BLaER1 treated with 17β-estradiol and CSF1 and Interleukin-3, amounts not matched to agents 10 nM and 100 nM (cell line): Measurements from ENCODE around the gene NT5DC4.

Experiments
- H3K27ac ChIP-seq, 11 experiments: shearing (Covaris generic); formaldehyde crosslinking; 2 replicates each; pipeline ENCODE4 v1.8.1; 2022
- H3K27me3 ChIP-seq, 11 experiments: shearing (Covaris generic); formaldehyde crosslinking; 2 replicates each; pipeline ENCODE4 v1.8.1; 2022
- H3K36me3 ChIP-seq, 11 experiments: shearing (Covaris generic); formaldehyde crosslinking; 2 replicates each; pipeline ENCODE4 v1.8.1; 2022
- H3K4me1 ChIP-seq, 10 experiments: shearing (Covaris generic); formaldehyde crosslinking; 2 replicates each; pipeline ENCODE4 v1.8.1; 2022
- H3K4me2 ChIP-seq, 11 experiments: shearing (Covaris generic); formaldehyde crosslinking; 2 replicates each; pipeline ENCODE4 v1.8.1; 2022
- H3K4me3 ChIP-seq, 10 experiments: shearing (Covaris generic); formaldehyde crosslinking; 2 replicates each; pipeline ENCODE4 v1.8.1; 2022
- H3K9ac ChIP-seq, 11 experiments: shearing (Covaris generic); formaldehyde crosslinking; 2 replicates each; pipeline ENCODE4 v1.8.1; 2022
- H3K9me3 ChIP-seq, 11 experiments: shearing (Covaris generic); formaldehyde crosslinking; replicated peaks in 1 of 11; 2 replicates each; pipeline ENCODE4 v1.8.1; 2022
- H4K20me1 ChIP-seq, 11 experiments: shearing (Covaris generic); formaldehyde crosslinking; 2 replicates each; pipeline ENCODE4 v1.8.1; 2022
- Cebpa-rat ChIP-seq, 11 experiments: shearing (Covaris generic); IDR thresholded peaks; 2 replicates each; pipeline ENCODE4 v1.8.1; 2022

NT5DC4 gene

DNA sequence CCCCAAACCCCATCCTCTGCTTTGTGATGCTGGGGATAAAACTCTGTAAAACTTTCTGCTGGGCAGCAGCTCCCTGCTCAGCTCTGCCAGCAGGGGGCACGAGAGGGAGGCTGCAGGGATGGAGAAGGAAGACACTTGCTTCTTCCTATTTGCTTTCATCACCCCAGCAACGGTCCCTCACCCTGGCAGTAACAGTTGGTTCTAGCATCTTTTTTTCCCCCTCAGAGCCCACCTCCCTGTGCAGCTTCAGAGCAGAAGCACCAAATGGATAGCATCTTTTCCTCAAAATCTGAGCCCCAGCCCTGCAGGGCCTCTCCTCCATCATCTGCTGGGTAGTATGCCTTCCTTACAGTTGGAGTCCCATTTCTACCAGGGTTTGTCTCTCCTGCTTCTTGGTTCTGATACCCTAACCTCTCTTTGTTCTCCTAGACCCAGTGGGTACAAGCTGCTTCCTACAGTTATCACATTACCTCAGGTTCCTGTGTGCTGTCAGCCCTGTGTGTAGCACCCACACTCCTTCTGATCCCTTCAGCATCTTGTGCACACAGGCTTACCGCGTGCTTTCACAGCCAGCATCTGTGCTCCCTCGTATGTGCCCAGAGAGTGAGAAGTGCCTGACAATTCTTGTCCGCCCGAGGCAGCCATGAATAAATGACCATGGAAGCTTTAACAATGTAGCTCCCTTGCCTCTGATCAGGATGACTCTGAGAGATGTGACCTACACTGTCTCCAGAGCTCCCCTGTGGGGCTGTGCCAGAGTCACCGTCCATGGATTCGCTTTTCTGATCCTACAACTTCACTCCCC lies 29.1 kb downstream of the NT5DC4 start:
- H3K4me2 ChIP-seq, result peak overlapping the region; percentile 20 to 65 (median 43); a peak in 21 of 22 replicates
- no peaks in the 10 kb centered on the region for H3K9me3 ChIP-seq
- peaks cover 0 to 10% (median 0%) of the 10 kb centered on the region in 11 experiments; a peak in 5 of 22 replicates for H4K20me1 ChIP-seq
- H3K4me3 ChIP-seq, result no peak overlapping the region
- no peaks in the 10 kb centered on the region for H3K27me3 ChIP-seq
- peaks cover 0 to 96% (median 85%) of the 10 kb centered on the region in 11 experiments; a peak in 19 of 22 replicates for H3K36me3 ChIP-seq
- H3K4me1 ChIP-seq, result peaks cover 8 to 49% (median 16%) of the 10 kb centered on the region in 10 experiments
- peak overlapping the region in 10 of 11 experiments; percentile 29 to 73 (median 63); a peak in 19 of 22 replicates for H3K27ac ChIP-seq
- peak overlapping the region in 8 of 11 experiments; percentile 5 to 53 (median 20); a peak in 8 of 22 replicates for H3K9ac ChIP-seq
- no peak for TF ChIP-seq Cebpa-rat (IDR thresholded peaks at IDR 0.05)

DNA sequence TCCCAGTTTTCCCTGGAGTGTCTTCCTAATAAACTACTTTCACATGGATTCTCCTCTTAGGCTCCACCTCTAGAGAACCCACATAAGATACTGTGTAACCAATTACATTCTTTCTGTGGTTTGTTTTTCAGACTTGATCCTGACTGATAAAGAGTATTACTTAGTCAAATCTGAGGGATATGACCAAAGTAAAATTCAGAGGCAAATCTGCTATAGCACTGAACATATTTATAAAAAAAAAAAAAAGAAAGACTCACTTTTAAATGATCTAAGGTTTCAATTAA lies 29.7 kb downstream of the NT5DC4 start:
- Histone ChIP-seq H3K9me3 (no peaks in the 10 kb centered on the region), H3K4me1 (peaks cover 8 to 53% (median 17%) of the 10 kb centered on the region in 10 experiments), H3K9ac (peak overlapping the region in 8 of 11 experiments; percentile 5 to 53 (median 20); a peak in 8 of 22 replicates), H3K4me2 (peak overlapping the region; percentile 3 to 65 (median 43); a peak in 16 of 22 replicates), H3K36me3 (peaks cover 0 to 96% (median 85%) of the 10 kb centered on the region in 11 experiments; a peak in 19 of 22 replicates), H3K27me3 (no peaks in the 10 kb centered on the region), H3K27ac (peak overlapping the region in 10 of 11 experiments; percentile 29 to 73 (median 63); a peak in 19 of 22 replicates), H3K4me3 (no peak overlapping the region), H4K20me1 (peaks cover 0 to 10% (median 0%) of the 10 kb centered on the region in 11 experiments; a peak in 5 of 22 replicates)
- TF ChIP-seq Cebpa-rat (IDR thresholded peaks at IDR 0.05), result no peak

- no peaks in the 10 kb centered on the region for H3K27me3 ChIP-seq
- no peak overlapping the region for H3K9ac ChIP-seq
- no peak for TF ChIP-seq Cebpa-rat (IDR thresholded peaks at IDR 0.05)
- peak overlapping the region in 2 of 11 experiments; percentile 13 to 20; a peak in 2 of 22 replicates for H3K27ac ChIP-seq
- H3K36me3 ChIP-seq, result peaks cover 0 to 96% (median 85%) of the 10 kb centered on the region in 11 experiments; a peak in 19 of 22 replicates
- no peak overlapping the region for H3K4me2 ChIP-seq
- H3K4me1 ChIP-seq, result peaks cover 8 to 53% (median 17%) of the 10 kb centered on the region in 10 experiments
- H3K9me3 ChIP-seq, result no peaks in the 10 kb centered on the region
- H3K4me3 ChIP-seq, result no peak overlapping the region
- H4K20me1 ChIP-seq, result peaks cover 0 to 10% (median 0%) of the 10 kb centered on the region in 11 experiments; a peak in 5 of 22 replicates
These were observed 30.8 kb downstream of the NT5DC4 start for GRCh38 chr2:112751451-112752197.

DNA sequence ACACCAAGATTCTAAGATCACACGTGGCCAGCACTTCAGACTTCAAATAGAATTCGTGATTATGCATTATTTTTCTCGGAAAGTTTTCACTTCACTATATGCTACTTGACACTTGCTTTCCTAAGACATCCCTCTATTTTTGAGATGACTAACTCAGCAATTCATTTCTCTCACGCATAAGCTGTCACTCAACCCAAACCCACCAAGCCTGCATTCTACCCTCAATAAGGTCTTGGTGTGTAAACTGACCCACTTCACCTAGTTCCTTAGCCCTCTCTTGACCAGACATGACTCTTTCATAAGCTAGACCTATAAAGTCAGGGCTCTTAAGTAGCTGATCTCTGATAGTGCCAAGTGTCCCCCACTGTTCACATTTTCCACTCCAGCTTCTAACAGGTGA lies 31.8 kb downstream of the NT5DC4 start:
- H3K4me2 ChIP-seq, result no peak overlapping the region
- TF ChIP-seq Cebpa-rat (IDR thresholded peaks at IDR 0.05), result no peak
- H3K36me3 ChIP-seq, result peaks cover 0 to 96% (median 85%) of the 10 kb centered on the region in 11 experiments; a peak in 19 of 22 replicates
- H3K27ac ChIP-seq, result no peak overlapping the region; a peak in 1 of 22 replicates
- H4K20me1 ChIP-seq, result peaks cover 0 to 2% (median 0%) of the 10 kb centered on the region in 11 experiments; a peak in 5 of 22 replicates
- H3K27me3 ChIP-seq, result no peaks in the 10 kb centered on the region
- H3K4me3 ChIP-seq, result no peak overlapping the region
- peaks cover 8 to 53% (median 17%) of the 10 kb centered on the region in 10 experiments for H3K4me1 ChIP-seq
- H3K9me3 ChIP-seq, result no peaks in the 10 kb centered on the region
- H3K9ac ChIP-seq, result no peak overlapping the region

- Histone ChIP-seq H3K4me3 (no peak overlapping the region), H3K36me3 (peaks cover 0 to 97% (median 93%) of the 10 kb centered on the region in 11 experiments; a peak in 19 of 22 replicates)
These were observed 33.7 kb downstream of the NT5DC4 start for GRCh38 chr2:112754564-112754963.

DNA sequence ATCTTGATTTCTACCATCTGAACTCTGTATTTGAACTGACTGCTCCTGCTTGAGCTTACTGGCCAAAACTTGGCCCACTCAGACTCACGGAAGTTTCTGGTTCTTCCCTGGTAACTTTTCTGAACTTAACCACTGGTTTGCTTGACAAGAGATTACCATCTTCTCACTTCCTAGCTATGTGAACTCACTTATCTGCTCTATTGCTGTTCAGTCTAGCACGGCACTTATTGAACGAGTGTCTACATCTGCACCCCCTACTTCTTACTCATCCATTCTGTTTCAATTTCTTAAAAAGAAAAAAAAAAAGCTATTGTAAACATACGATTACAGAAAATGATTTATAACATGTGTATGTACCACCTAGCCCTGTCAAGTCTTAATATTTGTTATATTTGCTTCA lies 34.6 kb downstream of the NT5DC4 start:
- H3K4me1 ChIP-seq, result peaks cover under 1 to 43% (median 9%) of the 10 kb centered on the region in 10 experiments
- H3K27me3 ChIP-seq, result no peaks in the 10 kb centered on the region
- H4K20me1 ChIP-seq, result no peaks in the 10 kb centered on the region
- peaks cover 0 to 100% (median 94%) of the 10 kb centered on the region in 11 experiments; a peak in 19 of 22 replicates for H3K36me3 ChIP-seq
- no peak overlapping the region for H3K9ac ChIP-seq
- TF ChIP-seq Cebpa-rat (IDR thresholded peaks at IDR 0.05), result no peak
- no peak overlapping the region for H3K27ac ChIP-seq
- H3K4me2 ChIP-seq, result no peak overlapping the region
- no peaks in the 10 kb centered on the region for H3K9me3 ChIP-seq
- no peak overlapping the region for H3K4me3 ChIP-seq

More at GRCh38 chr2:112754564-112754963, 33.7 kb downstream of the NT5DC4 start:
- H3K9me3 ChIP-seq, result no peaks in the 10 kb centered on the region
- H3K27ac ChIP-seq, result peak overlapping the region in 2 of 11 experiments; percentile 1 to 17; a peak in 1 of 22 replicates
- no peaks in the 10 kb centered on the region for H4K20me1 ChIP-seq
- no peaks in the 10 kb centered on the region for H3K27me3 ChIP-seq
- no peak for TF ChIP-seq Cebpa-rat (IDR thresholded peaks at IDR 0.05)
- H3K9ac ChIP-seq, result no peak overlapping the region; a peak in 1 of 22 replicates
- peak overlapping the region in 5 of 11 experiments; percentile 10 to 48 (median 20); a peak in 6 of 22 replicates for H3K4me2 ChIP-seq
- H3K4me1 ChIP-seq, result peaks cover 8 to 51% (median 17%) of the 10 kb centered on the region in 10 experiments

- H3K36me3 ChIP-seq, result peaks cover 0 to 100% (median 96%) of the 10 kb centered on the region in 11 experiments; a peak in 19 of 22 replicates
- peaks cover 0 to 40% (median 5%) of the 10 kb centered on the region in 10 experiments; a peak in 12 of 20 replicates for H3K4me1 ChIP-seq
- no peak overlapping the region for H3K9ac ChIP-seq
- H3K9me3 ChIP-seq, result no peaks in the 10 kb centered on the region
- no peak overlapping the region for H3K4me2 ChIP-seq
- no peak overlapping the region for H3K4me3 ChIP-seq
- H3K27me3 ChIP-seq, result no peaks in the 10 kb centered on the region
- no peaks in the 10 kb centered on the region for H4K20me1 ChIP-seq
- TF ChIP-seq Cebpa-rat (IDR thresholded peaks at IDR 0.05), result no peak
- H3K27ac ChIP-seq, result no peak overlapping the region
These were observed 35.4 kb downstream of the NT5DC4 start for GRCh38 chr2:112756207-112756606.

- H3K27me3 ChIP-seq, result no peaks in the 10 kb centered on the region
- H3K36me3 ChIP-seq, result peaks cover 0 to 100% (median 97%) of the 10 kb centered on the region in 11 experiments; a peak in 19 of 22 replicates
- H3K4me1 ChIP-seq, result peaks cover 5 to 42% (median 12%) of the 10 kb centered on the region in 10 experiments; a peak in 19 of 20 replicates
- no peak overlapping the region for H3K4me3 ChIP-seq
- no peaks in the 10 kb centered on the region for H4K20me1 ChIP-seq
- H3K9me3 ChIP-seq, result no peaks in the 10 kb centered on the region
- 0 out of 22 replicates have a peak, but pooled peaks of 2 of the 11 experiments have one; percentile 16 to 44 for TF ChIP-seq Cebpa-rat (IDR thresholded peaks at IDR 0.05)
- H3K4me2 ChIP-seq, result no peak overlapping the region
- H3K27ac ChIP-seq, result no peak overlapping the region
- H3K9ac ChIP-seq, result no peak overlapping the region
These were observed 36.4 kb downstream of the NT5DC4 start for GRCh38 chr2:112757265-112757664.
